HK-2 (cell line): ENCODE data around the gene CYP2W1.
"Not testable (repeated sequence)": the region's sequence is repeated elsewhere in the genome, so short reads cannot be mapped to it uniquely, and the experiment has no call there.

Experiments used
- DNase-seq: peaks from one replicate; pipeline ENCODE4 v3.0.0-alpha.2; 2018; ENCODE audit not compliant: unreplicated experiment

The CYP2W1 gene

DNA sequence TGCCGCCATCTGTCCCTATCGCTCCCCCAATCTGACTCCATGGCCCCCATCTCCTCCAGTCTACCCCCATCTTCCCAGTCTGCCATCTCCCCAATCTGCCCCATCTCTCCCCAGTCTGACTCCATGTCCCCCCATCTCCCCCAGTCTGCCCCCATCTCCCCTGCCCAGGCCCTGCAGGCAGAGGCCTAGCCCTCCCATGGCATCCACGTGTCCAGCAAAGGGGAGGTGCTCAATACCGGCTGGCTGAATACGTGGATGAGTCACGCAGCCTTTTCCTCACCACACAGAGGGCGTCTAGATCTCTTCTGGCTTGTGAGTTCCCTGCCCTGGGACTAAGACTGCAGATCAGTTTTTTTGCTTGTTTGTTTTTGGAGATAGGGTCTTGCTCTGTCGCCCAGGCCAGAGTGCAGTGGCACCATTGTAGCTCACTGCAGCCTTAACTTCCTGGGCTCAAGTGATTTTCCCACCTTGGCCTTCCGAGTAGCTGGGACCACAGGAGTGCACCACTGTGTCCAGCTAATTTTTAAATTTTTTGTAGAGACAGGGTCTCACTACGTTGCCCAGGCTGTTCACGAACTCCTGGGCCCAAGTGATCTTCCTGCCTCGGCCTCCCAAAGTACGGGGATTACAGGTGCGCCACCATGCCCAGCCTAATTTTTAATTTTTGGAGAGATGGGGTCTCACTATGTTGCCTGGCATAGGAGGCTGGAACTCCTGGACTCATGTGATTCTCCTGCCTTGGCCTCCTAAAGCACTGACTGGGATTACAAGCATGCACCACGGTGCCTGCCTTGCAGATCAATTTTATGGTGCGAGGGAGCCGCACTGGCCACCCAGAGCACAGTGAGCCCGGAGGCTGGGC, 46.0 kb downstream of the CYP2W1 start:
- DNase-seq, result peak; percentile 85

DNA sequence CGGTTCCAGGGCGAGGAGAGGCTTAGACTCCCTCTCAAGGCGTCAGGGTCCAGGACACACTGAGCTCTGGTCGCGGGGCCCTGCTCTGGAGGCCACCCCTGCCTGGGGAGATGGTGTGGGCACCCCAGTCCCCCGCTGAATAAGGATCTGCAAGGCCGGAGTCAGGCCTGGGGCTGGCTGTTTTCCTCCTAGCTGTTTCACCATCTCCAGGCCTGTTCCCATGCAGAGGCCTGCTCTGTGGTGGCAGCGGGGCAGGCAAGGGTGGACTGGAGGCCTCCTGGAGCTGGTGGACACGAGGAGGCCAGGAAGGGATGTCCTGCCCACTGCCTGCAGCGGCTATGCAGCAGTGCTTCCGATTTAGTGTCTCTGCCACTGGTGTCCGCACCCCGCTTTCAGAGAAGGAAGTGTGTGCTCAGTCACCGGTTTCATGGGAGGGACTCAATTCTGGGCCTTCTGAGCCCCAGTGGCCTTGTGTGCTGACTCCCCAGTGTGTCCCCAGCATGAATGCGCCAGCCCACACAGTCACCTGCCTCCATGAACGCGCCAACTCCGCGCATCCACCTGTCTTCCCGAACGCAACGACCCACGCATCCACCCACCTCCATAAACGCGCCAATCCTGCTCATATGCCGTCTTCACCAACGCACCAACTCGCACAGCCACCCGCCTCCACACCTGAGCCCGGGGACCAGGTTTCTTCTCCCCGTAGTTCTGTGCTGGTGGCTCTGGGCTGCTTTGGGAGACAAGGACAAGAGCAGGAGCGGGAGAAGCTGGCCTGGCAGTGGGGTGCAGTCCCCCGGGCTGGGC, 46.9 kb downstream of the CYP2W1 start:
- no peak for DNase-seq

DNA sequence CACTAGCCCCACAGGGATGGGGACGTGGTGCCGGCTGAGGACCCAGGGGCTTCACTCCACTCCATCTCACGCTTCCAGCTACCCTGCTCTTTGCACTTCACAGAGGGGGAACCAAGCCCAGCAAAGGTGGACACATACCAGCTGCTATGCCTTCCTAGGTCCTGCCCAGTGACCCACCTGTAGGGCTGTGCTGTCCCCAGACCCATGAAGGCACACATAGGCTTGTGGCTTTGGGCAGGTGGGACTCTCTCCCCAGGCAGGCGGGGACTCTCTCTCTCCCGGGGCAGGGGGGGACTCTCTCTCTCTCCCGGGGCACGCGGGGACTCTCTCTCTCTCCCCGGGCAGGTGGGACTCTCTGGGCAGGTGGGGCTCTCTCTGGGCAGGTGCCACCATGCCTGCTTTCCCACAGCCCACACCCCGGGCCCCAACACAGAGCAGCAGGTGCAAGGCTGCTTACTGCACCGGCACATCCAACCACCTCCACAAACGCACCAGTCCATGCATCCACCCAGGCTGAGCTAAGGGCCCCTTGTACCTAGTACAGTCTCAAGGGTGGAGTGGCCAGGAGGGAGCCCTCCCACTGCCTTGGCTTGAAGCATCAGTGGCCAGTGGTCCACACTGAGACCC, 47.6 kb downstream of the CYP2W1 start:
- no peak for DNase-seq

DNA sequence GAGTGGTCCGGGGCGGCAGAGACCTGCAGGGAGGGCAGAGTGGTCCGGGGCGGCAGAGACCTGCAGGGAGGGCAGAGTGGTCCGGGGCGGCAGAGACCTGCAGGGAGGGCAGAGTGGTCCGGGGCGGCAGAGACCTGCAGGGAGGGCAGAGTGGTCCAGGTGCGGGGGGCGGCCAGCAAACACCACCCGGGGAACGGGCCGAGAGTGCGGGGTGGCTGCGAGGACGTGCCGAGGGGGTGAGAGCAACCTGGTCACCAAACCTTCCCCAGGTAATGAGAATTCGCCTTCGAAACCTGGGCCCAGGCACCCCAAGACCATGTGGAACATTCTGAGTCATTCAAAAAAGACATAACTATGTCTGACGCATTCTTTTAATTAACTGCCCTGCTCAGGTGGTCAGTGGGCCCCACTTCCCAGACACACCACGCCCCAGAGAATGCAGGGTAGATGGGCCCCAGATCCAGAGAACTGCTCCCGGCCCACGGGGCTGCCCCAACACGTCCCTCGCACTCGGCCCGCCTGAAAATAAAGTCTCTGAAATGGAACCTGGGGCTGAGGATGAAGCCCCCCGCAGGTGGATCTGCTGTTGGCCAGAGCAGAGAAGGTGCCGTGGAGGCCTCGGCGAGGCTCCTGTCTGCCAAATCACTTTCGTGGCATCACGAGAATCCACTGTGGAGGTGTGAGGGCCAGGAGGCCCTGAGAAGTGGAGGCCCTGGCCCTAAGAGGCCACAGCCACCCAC, 48.9 kb downstream of the CYP2W1 start:
- no peak for DNase-seq

DNA sequence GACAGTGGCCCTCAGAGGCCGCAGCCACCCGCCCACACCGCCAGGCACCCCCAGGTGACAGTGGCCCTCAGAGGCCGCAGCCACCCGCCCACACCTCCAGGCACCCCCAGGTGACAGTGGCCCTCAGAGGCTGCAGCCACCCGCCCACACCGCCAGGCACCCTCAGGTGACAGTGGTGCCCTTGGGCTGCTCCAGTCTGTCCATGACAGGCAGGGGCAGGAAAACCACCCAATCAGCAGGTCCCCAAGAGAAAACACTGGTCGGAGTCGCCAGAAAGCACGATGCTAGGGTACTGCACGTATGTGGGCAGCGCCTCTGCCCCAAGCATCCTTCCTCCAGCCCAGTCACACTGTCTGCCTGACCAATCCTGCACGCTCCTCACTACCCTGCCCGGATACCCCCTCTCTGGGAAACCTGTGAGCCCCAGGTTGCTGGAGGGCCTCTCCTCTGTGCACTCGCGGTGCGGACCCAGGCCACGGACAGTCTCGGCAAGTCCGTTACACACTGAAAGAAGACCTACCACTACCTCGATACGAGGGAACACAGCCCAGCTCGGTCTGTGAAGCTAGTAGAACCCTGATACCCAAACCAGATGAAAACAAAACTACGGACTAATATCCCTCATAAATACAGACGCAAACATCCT, 49.7 kb downstream of the CYP2W1 start:
- no peak for DNase-seq

DNA sequence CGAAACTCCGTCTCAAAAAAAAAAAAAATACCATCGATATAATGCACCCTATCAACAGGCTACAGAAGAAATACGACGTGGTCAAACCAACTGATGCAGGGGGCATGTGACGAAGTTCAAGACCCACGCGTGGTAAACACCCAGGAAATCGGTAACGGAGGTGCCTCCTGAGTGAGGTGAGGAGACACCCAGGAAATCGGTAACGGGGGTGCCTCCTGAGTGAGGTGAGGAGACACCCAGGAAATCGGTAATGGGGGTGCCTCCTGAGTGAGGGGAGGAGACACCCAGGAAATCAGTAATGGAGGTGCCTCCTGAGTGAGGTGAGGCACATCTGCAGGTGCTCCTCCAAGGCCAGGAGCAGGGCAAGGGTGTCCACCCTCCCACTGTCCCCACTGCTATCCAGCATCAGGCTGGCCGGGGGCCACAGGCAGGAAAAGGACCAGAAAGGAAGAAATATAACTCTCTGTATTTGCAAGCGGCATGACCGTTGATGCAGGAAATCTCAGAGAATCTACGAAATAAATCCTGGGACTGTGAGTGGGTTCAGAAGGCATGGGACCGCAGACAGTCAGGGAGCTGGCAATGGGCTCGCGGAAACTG, 50.7 kb downstream of the CYP2W1 start:
- no peak for DNase-seq

DNA sequence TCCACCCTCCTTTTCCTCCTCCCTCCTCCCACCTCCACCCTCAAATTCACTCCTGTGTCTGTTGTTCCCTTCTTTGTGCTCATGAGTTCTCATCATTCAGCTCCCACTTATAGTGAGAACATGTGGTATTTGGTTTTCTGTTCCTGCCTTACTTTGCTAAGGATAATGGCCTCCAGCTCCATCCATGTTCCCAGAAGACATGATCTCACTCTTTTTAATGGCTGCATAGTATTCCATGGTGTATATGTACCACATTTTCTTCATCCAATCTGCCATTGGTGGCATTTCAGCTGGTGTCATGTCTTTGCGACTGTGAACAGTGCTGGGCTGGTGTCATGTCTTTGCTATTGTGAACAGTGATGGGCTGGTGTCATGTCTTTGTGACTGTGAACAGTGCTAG, 51.8 kb downstream of the CYP2W1 start:
- not testable (repeated sequence) for DNase-seq

DNA sequence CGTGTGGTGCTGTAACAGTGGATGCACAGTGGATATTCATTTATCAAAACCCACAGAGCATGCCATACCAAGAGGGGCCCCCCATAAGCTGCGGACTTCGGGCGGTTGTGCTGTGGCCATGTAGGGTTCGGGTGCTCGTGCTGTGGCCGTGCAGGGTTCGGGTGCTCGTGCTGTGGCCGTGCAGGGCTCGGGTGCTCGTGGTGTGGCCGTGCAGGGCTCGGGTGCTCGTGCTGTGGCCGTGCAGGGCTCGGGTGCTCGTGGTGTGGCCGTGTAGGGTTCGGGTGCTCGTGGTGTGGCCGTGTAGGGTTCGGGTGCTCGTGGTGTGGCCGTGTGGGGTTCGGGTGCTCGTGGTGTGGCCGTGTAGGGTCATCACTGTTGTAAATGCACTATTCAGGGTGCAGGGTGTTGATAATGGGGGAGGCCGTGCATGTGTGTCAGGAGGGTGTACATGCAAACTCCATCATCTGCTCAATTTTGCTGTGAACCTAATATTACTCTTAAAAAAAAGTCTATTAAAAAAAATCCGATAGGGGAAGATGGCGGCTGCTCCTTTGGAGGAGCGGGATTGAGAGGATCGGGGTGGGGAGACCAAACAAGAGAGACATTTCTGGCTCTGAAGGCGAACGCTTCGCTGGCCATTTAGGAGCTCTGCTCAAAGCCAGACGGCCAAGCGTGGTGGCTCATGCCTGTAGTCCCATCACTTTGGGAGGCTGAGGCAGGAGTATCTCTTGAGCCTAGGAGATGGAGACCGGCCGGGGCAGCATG, 53.4 kb downstream of the CYP2W1 start:
- not testable (repeated sequence) for DNase-seq
